NCI-H446 (cell line): ENCODE data around the gene PRDM7.
"Not testable (repeated sequence)": the region's sequence is repeated elsewhere in the genome, so short reads cannot be mapped to it uniquely, and the experiment has no call there.

Source experiments
- DNase-seq, 2 experiments: peaks; one replicate each; lab custom pipeline; 2025; lab: John Stamatoyannopoulos, UW

The PRDM7 gene

DNA sequence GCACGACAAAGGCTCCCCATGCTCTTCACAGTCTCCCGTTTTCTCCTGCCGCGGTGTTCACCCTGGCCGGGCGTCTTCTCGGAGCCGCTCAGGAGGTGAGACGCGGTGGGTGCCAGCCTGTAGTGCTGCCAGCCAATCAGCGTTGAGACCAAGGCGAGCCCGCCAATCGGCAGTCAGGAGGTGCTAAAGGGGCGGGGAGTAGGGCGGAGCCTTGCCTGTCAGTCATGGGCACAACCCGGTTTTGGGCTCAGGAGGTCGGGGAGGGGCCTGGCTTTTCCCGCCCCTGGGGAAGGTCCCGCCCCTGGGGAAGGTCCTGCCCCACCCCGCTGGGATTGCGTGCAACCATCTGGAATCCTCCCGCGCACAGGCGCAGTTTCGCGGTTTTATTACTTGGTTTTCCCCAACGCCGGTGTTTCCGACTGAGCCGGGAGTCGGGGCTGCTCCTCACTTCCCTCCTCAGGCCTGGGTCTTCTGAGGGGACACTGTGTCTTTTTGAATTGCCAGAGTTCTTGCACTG is at the start of gene PRDM7:
PRDM7 (minus strand) TSS at position 92 of the 517 bp plus-strand sequence. CDS start 1,421 bp downstream, outside the sequence.
- DNase-seq = peak; percentile 76 to 94

DNA sequence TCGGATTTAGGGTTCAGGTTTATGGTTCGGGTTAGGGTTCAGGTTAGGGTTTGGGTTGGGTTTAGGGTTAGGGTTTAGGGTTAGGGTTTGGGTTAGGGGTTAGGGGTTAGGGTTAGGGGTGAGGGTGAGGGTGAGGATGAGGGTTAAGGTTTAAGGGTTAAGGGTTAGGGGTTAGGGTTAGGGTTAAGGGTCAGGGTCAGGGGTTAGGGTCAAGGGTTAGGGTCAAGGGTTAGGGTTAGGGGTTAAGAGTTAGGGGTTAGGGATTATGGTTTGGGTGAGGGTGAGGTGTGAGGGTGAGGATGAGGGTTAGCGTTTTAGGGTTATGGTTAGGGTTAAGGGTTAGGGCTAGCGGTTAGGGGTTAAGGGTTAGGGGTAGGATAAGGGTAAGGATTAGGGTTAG is 44.7 kb upstream of the PRDM7 start:
- DNase-seq = not testable (repeated sequence)

DNA sequence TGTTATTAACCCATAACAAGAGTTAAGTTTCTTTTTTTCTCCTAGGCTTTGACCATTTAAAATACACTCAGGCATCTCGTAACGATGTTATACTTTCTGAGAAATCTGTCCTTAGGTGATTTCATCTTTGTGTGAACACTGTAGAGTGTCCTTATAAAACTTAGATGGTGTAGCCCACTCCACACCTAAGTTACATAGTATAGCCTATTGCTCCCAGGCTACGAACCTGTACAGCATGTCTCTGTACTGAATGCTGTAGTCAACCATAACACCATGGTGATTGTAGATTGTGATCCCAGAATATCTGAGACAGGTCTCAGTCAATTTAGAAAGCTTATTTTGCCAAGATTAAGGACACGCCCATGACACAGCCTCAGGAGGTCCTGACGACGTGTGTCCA is 30.5 kb upstream of the PRDM7 start:
- DNase-seq = not testable (repeated sequence)

DNA sequence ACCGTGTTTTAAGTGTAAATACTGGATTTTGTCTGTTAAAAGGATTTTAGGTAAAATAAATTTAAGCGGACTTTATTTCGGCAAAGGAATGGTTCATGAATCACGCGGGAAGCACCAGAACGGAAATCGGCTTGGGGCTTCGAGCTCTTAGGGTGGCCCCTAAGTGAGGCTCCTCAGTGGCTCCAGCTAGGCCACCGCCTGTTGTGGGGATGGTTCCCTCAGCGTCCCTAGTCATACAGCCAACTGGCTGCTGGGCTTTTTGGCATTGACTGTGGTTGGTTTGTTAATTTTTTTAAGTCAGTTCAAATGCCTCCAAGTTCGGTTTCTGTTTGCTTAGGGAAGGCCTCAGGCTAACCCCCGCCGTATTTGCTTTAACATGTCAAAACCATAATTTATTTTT is 29.9 kb upstream of the PRDM7 start:
- DNase-seq = not testable (repeated sequence)

DNA sequence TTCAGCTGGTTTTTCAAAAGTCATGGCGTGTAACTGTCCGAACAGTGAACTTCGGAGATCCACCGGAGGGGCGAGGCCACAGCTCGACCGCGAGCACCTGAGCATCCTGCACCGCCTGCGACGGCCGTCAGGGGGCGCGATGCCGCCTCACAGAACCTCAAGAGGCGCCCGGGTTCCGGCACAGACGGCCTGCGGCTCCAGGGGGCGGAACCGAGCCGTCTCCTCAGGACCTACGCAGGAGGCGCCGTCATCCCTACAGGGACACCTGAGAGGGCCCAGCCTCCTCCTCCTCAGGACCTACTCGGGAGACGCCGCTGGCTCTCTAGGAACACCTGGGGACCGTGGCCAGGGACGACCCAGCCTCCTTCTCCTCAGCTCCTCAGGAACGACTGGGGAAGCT is 29.1 kb upstream of the PRDM7 start:
- not testable (repeated sequence) for DNase-seq

DNA sequence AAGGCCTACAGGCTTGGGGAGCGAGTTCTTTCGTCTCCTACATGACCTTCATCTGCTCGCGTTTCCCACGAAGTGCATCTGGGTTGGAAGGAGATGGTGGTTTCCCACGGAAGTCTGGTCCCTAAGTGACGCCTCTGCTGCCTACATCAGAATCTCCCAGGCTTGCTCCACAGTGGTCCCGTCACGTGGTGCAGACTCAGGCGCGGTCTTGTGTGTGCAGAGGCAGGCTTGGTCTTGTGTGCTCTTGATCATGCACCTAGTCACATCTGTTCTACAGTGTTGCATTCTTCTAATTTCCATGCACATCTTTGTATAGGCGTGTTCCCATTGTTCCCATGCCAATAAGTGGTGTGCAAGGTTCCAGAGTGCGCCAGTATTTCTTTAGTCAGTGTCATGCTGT is 27.6 kb upstream of the PRDM7 start:
- not testable (repeated sequence) for DNase-seq

DNA sequence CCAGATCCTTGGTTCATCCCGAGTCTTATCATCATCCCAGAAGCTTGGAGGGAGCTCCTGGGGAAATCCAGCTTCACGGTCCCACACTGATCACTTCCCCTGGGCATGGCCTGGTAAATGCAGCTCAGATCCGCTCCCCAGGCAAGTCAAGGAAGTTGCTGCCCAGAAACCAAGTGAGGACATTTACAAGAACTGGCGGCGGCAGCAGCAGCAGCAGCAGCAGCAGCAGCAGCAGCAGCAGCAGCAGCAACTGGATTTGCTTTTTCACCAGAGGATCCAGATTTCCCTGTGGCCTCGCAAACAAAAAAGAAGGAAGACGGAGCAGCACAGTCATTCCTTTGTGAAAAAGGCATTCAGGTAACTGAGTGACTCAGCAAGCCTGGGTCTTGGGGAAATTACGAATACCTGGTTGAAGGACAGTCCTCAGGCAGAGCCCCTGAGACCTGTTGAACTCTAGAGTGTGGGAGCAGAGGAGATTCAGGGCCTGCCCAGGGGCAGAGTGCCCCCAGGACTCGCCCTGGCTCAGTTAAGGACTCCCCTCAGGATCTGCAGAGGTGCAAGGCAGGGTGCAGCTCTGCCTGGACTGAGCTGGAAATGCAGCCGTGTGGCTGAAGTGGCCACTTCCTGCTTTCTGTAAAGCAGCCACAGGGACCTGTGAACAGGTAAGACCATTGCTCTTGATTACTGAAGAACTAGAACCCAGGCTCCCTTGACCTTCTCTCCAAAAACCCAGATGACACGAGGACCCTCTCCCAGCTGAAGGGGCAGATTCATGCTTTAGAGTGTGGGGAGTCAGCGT is 25.2 kb upstream of the PRDM7 start:
- not testable (repeated sequence) for DNase-seq

DNA sequence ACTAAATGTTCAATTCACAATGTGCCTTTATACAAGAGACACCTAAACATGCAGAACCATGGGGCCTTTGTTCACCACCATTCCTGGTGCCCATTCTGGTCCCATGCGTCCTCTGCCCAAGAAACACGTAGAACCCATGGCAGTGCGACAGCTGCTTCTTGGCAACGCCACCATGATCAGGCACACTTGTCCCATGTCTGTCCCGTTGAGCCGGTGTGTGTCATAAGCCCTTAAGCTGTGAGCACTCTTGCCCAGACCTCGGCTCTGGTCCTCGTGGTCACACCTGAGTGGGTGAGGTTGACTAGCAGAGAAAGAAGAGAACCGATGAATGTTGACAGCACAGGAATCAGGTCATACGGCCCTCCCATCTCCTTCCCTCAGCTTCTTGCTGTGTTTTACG is 24.2 kb upstream of the PRDM7 start:
- not testable (repeated sequence) for DNase-seq

DNA sequence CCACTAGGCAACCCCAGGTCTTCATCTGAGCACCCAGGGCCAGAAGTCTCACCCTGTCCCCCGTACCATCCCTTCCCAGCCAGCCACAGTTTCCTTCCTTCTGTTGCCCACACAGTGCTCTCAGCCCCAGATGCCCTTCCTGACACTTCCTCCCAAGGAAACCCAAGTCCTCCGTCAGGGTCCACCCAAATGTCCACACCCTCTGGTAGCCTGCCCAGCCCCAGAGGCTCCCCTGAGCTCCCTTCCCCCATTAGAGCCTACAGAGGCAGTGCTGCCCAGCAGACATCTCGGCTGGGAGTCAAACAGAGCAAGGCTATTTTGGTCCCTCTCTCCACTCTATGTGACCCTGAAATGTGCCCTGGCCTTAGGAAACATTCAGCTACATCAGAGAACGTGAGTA is 23.7 kb upstream of the PRDM7 start:
- not testable (repeated sequence) for DNase-seq

DNA sequence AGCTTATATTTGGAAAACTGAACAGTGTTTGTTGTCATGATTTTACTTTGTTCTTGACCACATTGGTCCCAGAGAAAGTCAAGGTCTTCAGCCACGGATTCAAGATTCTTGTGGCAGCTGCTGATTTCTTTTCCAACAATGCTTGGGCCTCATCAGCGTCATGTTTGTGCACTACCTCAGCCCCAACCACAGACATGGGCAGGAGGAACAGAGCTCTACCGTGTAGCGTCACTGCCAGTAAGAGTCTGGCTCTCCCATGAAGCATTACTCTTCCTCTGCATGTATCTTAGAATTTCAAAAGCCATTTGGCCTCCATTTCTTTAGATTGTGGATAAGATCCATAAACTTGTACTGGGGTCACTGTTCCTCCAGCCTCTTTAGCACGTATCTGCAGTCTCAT is 23.1 kb upstream of the PRDM7 start:
- not testable (repeated sequence) for DNase-seq

DNA sequence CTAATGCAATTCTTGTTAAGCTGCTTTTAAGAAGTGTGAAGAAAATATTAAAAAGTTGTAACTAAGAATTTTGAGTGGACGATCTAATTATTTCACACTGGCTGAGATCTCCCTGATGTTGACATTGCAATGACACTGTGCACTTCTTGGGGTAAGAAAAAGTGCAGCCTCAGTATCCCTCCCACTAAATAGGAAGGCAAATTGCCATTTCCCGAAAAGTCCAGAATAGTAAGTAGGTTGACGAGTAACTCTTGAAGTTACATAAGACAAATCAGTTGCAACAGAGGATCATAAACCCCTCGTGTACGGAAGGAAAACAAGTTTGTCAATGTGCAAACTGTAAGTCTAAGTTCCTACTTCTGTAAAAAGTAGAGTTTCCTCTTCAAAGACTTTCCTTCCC is 21.8 kb upstream of the PRDM7 start:
- DNase-seq = not testable (repeated sequence)

DNA sequence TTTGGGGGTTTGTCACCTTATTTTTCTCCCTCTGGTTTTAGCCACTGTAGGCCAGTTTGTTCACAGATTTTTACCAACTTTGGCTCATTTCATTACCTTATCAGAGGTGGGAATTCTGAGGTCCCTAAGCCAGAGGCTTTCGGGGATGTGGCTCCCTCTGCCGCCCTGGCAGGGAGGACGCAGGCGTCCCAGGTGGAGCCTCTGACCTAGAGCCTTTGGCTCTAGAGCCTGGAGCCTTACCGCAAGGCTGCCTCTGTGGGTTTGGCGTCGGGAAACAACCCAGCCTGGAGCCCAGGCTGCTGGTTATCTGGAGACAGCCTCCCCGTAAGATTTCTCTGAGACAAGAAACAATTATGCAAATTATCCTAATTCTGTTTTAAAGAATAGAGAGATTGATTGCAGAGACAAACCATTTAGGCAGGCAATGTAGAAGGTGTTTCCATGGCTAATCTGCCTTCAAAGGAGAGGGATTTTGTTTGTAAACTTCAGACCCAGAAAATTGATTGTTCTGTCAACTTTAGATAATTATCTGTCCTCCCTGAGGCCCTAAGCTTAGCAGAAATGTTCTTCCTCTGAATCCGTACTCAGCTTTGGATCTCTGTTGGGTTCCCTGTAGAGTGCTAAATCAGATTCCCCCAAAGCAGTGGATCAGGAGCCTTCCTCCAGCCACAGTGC is 20.0 kb upstream of the PRDM7 start:
- not testable (repeated sequence) for DNase-seq

DNA sequence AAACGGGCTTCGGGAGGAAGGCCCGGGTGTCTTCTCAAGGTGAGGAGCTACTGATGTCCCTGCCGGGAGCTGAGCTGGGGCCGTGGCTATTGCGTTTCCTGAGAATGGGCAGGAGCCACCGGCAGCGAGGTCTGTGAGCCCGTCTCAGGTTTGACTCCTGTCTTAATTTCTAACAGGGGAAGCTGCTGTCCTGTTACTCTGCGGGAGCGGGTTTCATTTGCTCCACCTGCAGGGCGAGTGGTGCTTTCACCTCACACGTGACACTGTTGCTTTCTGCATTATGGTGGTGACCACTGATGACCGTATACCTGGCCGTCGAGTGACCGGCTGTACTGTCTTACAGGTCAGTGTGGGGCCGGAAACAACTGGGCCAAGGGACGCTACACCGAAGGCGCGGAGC is 17.7 kb upstream of the PRDM7 start:
- not testable (repeated sequence) for DNase-seq

DNA sequence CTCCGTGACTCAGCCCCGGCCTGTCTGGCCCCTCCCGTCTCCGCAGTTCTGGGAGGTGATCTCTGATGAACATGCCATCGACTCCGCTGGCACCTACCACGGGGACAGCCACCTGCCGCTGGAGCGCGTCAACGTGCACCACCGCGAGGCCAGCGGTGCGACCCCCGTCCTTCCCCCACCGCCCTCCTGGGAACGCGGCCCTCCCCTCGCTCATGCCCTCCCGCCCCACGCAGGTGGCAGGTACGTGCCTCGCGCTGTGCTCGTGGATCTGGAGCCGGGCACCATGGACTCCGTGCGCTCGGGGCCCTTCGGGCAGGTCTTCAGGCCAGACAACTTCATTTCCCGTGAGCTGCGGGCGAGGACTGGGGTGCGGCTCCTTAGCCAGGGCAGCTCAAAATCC is 17.2 kb upstream of the PRDM7 start:
- DNase-seq = not testable (repeated sequence)

DNA sequence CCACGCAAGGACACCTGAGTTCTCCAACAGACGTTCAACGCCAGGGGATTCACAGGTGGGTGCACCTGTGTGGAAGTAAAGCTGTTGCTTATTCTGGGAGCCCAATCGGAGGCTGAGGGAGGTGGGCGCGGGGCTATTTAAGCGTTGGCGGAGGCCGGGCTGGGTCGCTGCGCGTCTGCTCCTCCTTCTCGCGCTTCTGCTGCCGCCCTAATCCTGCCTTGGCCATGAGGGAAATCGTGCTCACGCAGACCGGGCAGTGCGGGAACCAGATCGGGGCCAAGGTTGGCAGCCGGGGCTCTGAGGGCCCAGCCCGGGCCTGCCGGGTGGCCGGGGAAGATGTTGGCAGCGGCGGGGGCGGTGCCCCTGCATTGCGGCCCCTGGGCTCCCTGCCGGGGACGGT is 16.7 kb upstream of the PRDM7 start:
- not testable (repeated sequence) for DNase-seq

DNA sequence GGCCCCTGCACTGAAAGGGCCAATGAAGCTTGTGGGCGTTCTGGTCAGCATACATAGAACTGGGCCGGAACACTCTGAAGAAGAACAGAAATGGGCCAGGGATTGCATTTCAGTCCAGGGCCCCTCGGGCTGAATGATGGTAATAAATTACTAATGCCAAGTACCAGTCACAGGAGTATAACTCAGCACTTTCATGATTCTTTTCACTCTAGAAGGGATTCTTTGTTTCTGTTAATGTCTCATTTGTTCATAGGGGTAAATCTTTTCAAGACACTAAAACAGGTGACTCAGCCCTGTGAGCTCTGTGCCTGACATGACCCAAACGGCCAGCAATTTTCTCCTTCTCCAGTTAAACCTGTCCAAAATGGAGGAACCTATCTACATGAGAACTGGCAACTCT is 15.7 kb upstream of the PRDM7 start:
- not testable (repeated sequence) for DNase-seq

DNA sequence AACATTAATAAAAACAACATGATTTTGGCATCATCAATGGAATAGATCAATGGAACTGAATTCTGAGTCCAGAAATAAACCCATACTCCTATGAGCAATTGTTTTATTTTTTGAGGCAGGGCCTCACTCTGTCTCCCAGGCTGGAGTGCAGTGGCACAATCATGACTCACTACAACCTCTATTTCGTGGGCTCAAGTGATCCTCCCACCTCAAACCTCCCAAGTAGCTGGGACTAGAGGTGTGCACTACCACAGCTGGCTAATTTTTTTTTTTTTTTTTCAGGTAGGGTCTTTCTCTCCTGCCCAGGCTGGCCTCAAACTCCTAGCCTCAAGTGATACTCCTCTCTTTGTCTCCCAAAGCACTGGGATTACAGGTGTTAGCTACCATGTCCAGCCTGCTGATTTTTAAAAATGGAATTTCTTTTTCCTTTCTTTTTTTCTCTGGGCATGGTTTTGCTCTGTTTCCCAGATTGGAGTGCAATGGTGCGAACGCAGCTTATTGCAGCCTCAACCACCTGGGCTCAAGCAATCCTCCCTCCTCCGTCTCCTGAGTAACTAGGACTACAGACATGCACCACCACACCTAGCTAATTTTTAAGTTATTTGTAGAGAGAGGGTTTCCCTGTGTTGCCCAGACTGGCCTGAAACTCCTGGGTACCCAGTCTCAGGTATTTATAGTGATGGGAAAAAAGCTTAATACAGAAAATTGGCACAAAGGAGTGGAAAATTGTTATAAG is 7.3 kb upstream of the PRDM7 start:
- DNase-seq = no peak

DNA sequence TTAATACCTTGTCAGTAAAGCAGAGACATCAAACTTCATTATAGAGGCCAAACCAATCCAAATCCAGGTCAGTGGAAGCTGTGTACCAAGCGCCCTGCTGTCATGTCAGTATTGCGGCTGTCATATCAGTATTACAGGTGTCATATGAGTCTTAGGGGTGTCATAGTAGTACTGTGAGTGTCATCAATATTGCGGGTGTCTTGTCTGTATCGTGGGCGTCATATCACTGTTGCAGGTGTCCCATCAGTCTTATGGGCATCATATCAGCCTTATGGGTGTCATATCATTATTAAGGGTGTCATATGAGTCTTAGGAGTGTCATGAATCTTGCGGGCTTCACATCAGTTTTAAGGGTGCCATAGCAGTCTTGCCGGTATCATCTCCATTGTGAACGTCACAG is 6.0 kb upstream of the PRDM7 start:
- DNase-seq = no peak

DNA sequence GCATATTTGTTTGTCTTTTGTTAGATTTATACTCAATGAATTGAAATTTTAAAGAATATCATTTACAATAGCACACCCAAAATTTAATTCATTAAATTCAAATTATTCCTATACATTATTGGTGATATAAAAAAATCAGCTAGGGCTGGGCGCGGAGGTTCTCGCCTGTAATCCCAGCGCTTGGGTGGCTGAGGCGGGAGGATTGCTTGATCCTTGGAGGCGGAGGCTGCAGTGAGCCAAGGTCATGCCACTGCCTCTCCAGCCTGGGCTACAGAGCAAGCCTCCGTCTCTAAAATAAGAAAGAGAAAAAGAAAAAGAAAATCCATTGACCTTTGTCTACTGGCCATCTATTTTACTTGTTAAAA is 4.5 kb upstream of the PRDM7 start:
- no peak for DNase-seq

DNA sequence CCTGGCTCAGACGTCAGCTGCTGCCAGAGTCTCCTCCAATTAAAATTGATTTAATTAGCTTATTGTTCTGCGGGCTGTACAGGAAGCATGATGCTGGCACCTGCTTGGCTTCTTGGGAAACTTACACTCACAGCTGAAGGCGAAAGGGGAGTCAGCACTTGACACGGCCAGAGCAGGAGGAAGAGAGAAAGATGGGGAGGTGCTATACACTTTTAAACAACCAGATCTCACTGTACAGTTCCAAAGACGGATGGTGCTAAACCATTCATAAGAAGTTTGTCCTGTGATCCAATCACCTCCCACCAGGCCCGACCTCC is 1.4 kb upstream of the PRDM7 start:
- no peak for DNase-seq

DNA sequence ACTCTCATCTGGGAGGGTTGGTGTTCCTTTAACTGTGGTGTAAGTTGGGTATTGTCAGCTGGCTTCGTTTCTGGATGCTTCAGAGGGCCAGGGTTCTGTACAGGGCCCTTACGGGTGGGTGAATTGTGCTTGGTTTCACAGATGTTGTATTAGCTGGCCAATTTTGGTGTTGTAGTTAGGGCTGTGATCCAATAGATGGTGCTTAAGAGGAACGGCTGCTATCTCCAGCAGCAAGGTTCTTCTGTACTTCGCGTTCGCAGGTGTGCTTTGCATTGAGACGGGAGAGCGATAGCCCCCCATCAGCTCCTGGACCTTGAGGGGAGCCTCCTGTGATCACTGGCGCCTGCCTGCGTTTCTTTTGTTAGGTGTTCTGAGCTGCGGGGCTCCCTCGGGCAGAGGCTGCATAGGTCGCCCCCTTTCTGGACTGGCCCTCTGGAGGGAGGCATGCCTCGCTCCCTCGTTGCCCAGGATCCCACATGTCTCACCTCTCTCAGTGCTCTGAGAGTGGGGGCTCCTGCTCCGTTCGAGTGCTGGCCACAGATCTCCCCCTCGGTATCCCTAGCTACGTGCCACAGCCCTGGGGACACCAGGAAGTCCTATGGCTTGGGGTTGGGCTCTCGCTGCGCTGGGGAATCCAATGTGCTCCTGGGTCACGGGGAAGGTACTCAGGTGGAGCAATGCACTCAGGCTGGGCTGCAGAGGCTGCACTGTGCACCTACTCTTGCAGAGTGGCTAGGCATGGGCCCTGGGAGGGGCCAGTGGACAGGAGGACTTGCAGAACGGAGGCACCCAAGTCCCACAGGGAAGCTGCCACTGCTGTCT is 837 bp upstream of the PRDM7 start:
- DNase-seq = peak in 1 of 2 experiments; percentile 32
